Measurements from ENCODE around the gene PANX1. TPM values are rescaled to one million over a fixed set of nuclear protein-coding genes. Genes with fewer than 3 reads are reported as not detected.
A peak's percentile ranks its signal among the peaks of the same experiment; 100 is the strongest.

Gene PANX1
- total RNA-seq, 1 donor from 2014 or later: 28.9 TPM

- intact Hi-C loops (cut with DNase I): loop anchor here (10.0 kb wide), 1 partner anchor 47 kb away; no protein-coding TSS in a partner anchor
- DNase-seq (ENCODE audit: low spot score): no peak
Measured at GRCh38 chr11:94127638-94128037, 1.0 kb upstream of the PANX1 start.

- intact Hi-C loops (cut with DNase I): loop anchor here (10.0 kb wide), 1 partner anchor 46 kb away; no protein-coding TSS in a partner anchor
- DNase-seq (ENCODE audit: low spot score): no peak
Measured at GRCh38 chr11:94128291-94128745, 323 bp upstream of the PANX1 start.

DNA sequence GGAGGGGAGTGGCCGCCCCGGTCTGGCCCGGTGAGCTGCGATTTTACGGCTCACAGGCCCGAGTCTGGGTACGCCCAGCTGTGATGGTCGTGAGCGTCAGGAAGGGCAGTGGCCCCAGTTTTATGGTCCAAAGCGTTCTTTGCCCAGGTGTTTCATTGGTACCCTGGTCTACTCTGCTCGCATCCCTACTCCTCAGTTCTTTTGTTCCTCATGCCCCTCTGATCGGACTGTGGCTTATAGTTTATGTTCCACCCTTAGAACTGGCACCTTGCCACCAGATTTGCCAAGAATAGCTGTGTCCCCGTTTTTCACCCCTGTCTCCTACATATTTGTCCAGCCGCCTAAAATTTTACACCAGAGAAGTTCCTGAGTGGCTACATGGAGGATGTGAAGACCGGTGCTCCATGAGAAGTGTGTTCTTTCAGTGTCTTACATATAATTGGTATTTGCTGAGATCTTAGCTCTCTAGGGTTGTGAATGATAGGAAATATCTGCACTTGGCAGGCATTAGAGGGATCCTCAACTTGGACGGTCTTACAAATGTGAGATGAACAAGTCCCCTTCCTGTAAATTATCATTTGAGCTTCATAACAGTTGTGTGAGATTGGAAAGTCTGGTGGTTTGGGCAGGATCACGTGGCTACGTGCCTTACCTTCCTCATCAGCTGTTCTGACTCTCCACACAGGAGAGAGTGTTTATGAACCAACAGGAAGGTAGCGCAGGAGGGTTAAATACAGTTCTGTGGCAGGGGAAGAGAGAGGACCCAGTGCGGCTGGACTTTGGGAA, 1.1 kb downstream of the PANX1 start:
- intact Hi-C loops (cut with DNase I): loop anchor here (10.0 kb wide), 1 partner anchor 45 kb away; no protein-coding TSS in a partner anchor
- DNase-seq (ENCODE audit: low spot score): peak; percentile 78

- no peak for DNase-seq (ENCODE audit: low spot score)
- intact Hi-C loops (cut with DNase I): no loop called here
Measured at GRCh38 chr11:94130298-94131046, 1.8 kb downstream of the PANX1 start.

DNA sequence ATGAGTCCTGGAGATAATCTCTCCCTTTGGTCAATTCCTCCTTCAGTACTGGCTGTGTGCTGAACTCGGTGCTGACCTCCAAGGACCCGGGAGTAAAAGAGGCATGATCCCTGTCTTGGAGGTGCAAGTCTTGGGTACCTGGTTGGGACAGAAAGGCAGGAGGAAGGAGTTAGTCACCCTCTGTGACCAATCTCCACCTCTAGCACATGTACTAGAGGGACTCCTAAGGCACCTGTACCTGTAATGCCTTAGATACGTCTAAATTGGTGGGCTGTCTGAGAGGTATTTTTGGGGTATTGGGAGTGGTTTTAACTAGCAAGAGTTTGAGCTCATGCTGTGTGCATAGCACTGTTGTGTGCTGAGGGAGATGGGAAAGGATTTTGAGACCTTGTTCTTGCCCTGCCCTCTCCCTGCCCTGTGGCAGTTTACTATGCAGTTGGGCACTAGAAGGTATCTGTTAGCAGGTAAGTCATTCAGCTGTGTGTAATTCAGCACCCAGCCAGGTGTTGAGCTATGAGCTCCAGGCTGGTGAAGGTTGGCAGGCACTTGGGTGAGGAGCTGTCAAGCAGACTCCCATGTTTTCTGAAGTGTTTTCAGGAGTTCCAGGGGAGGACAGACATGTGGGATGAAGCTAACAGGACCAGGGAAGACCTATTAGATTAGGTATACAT, 2.5 kb downstream of the PANX1 start:
- intact Hi-C loops (cut with DNase I): no loop called here

GRCh38 chr11:94131718-94132115, 3.1 kb downstream of the PANX1 start:
- DNase-seq (ENCODE audit: low spot score): no peak
- intact Hi-C loops (cut with DNase I): no loop called here

More for the DNA sequence above, 2.5 kb downstream of the PANX1 start:
- DNase-seq (ENCODE audit: low spot score): no peak

DNA sequence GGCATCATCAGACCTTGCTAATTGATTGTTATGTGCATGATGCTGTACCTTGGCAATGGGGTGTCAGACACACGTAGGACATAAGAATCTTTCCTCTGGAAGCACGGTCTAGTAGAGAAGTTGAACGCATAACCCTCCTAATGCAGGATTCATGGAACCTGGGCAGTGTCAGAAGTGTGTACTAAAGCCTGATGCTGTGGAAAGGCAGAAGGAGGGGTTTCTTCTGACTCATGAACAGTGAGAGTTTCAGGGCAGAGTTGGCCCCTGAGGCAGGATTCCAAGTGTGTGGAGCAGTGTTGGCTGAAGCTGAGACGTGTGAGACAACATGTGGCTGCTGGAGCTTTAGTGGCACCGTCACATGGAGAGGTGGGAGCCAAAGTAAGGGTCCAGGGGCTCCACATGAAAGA, 3.5 kb downstream of the PANX1 start:
- intact Hi-C loops (cut with DNase I): no loop called here
- no peak for DNase-seq (ENCODE audit: low spot score)

DNA sequence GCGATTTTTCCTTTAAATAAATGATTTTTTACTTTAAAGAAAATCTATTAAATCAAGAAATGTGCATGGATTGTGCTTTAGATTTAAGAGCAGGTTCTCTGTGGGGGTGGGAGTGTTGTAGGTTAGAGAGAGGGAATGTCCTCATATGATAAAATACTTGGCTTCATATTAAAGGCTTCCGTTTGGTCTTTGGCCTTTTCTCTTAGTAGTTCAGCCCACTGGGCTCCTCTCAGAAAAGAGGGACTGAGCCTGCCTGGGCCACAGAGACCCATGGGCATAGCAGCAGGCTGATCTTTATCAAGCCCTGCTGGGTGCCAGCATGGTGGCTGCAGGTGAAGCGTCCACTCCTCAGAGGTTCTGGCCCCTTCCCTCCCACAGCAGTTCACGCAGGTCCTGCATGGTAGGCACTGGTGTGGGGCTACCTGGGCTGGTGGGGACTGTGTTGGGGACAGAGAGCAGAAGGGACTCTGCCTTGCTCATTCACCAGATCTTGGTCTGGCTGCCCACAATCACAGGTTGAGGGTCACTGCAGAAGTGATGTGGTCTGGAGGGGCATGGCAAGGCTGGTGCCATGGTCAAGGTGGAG, 4.3 kb downstream of the PANX1 start:
- no peak for DNase-seq (ENCODE audit: low spot score)
- intact Hi-C loops (cut with DNase I): no loop called here

GRCh38 chr11:94133752-94134151, 5.1 kb downstream of the PANX1 start:
- intact Hi-C loops (cut with DNase I): loop anchor here (2.0 kb wide), 1 partner anchor 19 kb away; no protein-coding TSS in a partner anchor
- no peak for DNase-seq (ENCODE audit: low spot score)

GRCh38 chr11:94134651-94135512, 6.2 kb downstream of the PANX1 start:
- intact Hi-C loops (cut with DNase I): loop anchor here (2.0 kb wide), 1 partner anchor 18 kb away; no protein-coding TSS in a partner anchor
- DNase-seq (ENCODE audit: low spot score): peak; percentile 85

GRCh38 chr11:94139416-94139815, 10.8 kb downstream of the PANX1 start:
- DNase-seq (ENCODE audit: low spot score): no peak
- intact Hi-C loops (cut with DNase I): no loop called here

DNA sequence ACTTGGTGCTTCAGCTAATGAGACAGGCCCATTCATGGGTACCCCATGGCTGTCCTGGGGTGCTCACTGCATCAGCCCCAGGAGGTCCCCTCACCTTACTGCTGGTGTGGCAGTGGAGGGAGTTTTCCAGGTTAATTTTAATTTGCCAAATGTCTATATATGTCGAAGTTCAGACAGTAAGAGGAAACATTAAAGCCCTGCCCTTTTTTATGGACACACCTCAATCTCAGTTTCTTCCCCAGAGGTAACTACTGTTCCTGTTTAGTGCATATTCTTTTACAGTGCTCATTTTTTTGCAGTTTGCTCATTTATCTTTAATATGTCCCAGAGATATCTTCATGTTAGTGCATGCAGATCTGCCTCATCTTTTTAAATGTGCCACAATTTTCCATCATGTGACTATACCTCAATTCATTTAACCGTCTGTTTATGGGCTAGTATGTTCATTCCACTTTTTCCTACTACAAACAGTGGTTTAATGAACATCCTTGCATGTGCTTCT, 11.6 kb downstream of the PANX1 start:
- intact Hi-C loops (cut with DNase I): no loop called here
- DNase-seq (ENCODE audit: low spot score): no peak

DNA sequence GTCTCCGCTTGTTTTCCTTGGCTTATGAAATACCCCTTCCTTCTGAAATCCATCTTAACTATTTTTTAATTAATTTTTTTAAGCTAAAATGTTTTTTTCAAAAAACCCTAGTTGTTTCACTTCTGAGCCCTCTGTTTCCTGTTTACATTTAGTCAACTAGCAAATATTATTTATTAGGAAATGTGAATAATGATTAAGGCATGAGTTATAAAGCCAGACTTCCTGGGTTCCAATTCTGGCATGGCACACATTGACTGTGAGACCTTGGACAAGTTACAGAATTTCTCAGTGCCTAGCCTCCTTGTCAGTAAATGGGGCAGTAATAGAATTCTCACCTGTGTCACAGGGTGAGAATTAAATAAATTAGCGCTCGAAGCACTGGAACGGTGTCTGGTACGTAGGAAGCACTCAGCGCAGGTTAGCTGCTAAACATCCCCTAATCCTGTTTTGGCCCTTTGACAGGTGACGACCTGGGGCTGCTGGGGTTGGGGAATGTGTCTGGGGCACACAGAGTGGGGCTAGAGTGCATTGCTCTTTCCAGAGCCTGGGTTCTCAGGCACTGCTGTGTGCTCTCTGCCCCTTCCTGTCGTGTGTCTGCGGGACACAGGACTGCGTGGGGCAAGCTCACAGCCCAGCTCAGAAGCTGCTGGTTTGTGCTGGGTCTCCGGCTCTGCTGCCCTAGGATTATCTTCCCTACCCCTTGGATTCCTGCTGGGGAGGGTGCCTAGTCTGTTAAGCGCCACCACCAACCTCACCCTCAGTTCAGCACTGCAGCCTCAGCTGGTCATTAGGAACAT, 13.1 kb downstream of the PANX1 start:
- no peak for DNase-seq (ENCODE audit: low spot score)
- intact Hi-C loops (cut with DNase I): no loop called here

DNA sequence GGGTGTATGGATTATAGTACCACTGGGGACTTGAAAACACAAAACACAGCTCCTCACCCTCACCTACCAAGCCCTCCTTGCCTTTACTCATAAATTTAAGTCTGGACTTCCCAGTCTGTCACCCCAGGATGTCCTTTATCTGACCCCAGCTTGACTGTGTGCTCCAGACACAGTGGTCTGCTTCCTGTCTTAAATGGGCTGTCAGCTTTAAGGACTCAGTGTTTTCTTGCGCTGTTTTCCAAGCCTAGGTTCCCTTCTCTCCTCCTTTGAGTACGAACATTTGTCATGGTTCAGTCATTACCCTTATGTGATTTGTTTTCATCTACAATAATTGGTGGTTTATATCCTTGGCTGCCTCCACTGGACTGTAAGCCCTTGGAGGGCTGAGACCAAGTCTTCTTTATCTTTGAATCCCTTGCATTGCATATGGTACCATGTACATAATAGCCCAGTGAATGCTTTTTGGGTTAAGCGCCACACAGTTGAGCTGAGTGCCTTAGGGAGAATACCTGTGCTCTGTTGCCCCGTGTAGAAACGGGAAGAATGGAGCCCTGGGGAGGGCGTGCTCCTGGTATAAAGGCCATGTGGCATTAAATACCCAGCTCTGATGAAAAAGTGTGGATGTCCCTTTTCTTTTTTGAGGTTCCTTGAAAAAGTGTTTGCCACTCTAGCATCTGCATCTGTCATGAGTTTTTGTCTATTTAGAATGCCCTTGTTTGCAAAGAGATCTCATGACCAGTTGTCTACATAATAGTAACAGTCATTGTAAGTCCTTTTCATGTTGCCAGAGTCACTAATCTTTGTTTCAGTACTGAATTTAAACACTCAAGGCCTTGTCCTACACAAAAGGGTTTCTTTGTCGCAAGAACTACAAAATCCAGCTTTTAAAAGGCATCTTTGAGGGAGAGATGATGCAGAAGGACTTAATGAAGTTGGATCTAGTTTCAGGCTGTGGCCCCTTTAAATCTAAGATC, 14.0 kb downstream of the PANX1 start:
- intact Hi-C loops (cut with DNase I): no loop called here
- no peak for DNase-seq (ENCODE audit: low spot score)

DNA sequence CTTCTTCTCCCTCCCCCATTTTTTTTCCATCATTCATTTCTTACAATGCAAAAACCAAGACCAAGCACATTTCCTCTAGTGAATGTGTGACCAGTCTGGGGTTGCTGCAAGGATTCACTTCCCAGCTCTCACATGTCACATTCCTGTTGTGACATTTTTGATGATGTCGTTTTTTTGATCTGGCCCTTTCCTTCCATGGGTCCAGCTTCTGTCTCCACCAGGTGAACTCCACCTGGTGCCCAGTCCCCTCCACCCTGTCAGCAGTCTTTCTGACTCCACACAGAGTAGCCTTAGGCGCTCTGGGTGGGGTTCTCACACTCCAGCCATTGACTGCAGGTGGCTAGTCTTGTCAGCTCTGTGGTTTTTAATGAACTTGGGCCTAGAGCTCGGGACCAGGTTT, 15.6 kb downstream of the PANX1 start:
- no peak for DNase-seq (ENCODE audit: low spot score)
- intact Hi-C loops (cut with DNase I): no loop called here

DNA sequence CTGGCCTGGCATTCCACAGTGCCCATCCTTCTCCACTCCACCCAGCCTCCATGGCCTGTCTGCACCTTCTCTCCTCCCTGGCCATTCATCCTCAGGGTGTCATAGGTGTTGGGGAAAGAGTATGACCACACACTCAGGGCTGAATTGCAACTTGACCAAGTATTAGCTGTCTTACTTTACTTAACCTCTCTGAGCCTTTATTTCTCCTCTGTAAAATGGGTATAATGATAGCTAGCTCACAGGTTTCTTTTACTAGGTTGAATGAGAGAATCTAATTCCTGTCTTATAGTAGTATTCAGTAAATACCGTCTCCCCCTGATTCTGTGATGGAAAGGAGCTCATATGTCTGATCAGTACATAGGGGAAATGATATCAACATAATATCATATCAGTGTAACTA, 16.0 kb downstream of the PANX1 start:
- DNase-seq (ENCODE audit: low spot score): no peak
- intact Hi-C loops (cut with DNase I): no loop called here

DNA sequence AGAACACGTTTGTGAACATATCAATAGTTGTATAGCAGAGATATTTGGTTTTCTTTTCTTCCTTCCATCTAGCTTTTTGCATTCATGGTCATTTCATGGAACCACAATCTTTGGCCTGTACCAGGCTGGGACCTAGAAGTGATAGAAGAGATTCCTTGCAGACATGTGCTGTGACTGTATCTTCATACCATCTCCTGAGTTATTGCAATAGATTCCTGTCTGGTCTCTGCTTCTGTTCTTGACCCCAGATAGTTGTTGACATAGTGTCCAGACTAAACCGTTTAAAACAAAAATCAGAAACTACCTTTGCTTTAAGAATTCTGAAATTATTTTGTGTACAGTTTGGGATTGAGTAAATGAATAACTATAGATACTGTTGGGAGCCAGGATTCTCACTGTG, 16.8 kb downstream of the PANX1 start:
- intact Hi-C loops (cut with DNase I): no loop called here
- DNase-seq (ENCODE audit: low spot score): no peak

Data from cardiac septum (tissue), 1 donor.